ENCODE results near the gene ZNF428. TPM values are rescaled to one million over a fixed set of nuclear protein-coding genes. Genes with fewer than 3 reads are reported as not detected.

Gene ZNF428
- total RNA-seq, result 100 to 1,000 TPM in 1 of 2 donors, 10 to 100 TPM in 1; 51.7 to 108 TPM

GRCh38 chr19:43619262-43620060 is at the start of gene ZNF428:
Gene ZNF428 (minus strand): TSS chr19:43619629. CDS start chr19:43614304, 5,325 bp downstream.
- under 1% methylated on average over 64 of the region's 81 CpGs for WGBS
- H3K36me3 ChIP-seq, result no peaks in the 10 kb centered on the region
- peak within 1 kb of the TSS; percentile 91 for H3K27ac ChIP-seq
- H3K27me3 ChIP-seq (replicated peaks; ENCODE audit: insufficient read depth), result no peaks in the 10 kb centered on the region
- DNase-seq (ENCODE audit: low spot score), result peak; percentile 83
- H3K4me3 ChIP-seq, result peak within 1 kb of the TSS; percentile 68 to 73
- no peaks in the 10 kb centered on the region for H3K9me3 ChIP-seq
- H3K4me1 ChIP-seq (replicated peaks), result no peaks in the 10 kb centered on the region
- intact Hi-C loops (cut with DNase I), result no loop called here
- TF ChIP-seq POLR2AphosphoS5 (IDR thresholded peaks at IDR 0.05), result peak; percentile 65
- TF ChIP-seq POLR2A (IDR thresholded peaks at IDR 0.05), result peak; percentile 65
- TF ChIP-seq CTCF (IDR thresholded peaks at IDR 0.05), result peak in 1 of 4 experiments; percentile 18

GRCh38 chr19:43668406-43669109 is 49.1 kb upstream of the ZNF428 start:
- Histone ChIP-seq H3K27me3 (replicated peaks; ENCODE audit: insufficient read depth) (no peaks in the 10 kb centered on the region), H3K9me3 (no peaks in the 10 kb centered on the region), H3K27ac (peak overlapping the region; percentile 87 to 92), H3K4me1 (replicated peaks) (peaks cover 5% of the 10 kb centered on the region), H3K4me3 (peak overlapping the region; percentile 43 to 47), H3K36me3 (no peaks in the 10 kb centered on the region)
- TF ChIP-seq CTCF (IDR thresholded peaks at IDR 0.05) (no peak), POLR2AphosphoS5 (IDR thresholded peaks at IDR 0.05) (peak; percentile 81), POLR2A (IDR thresholded peaks at IDR 0.05) (peak; percentile 92)
- intact Hi-C loops (cut with DNase I), result no loop called here
- DNase-seq (ENCODE audit: low spot score), result peak; percentile 97
- WGBS, result 1% methylated on average over 44 of the region's 44 CpGs

- 10% methylated on average over 29 of the region's 29 CpGs for WGBS
- intact Hi-C loops (cut with DNase I), result no loop called here
- Histone ChIP-seq H3K4me3 (peak overlapping the region; percentile 43 to 47), H3K4me1 (replicated peaks) (peaks cover 5% of the 10 kb centered on the region), H3K36me3 (no peaks in the 10 kb centered on the region), H3K27me3 (replicated peaks; ENCODE audit: insufficient read depth) (no peaks in the 10 kb centered on the region), H3K27ac (peak overlapping the region; percentile 87 to 92), H3K9me3 (no peaks in the 10 kb centered on the region)
- TF ChIP-seq CTCF (IDR thresholded peaks at IDR 0.05) (no peak), POLR2A (IDR thresholded peaks at IDR 0.05) (no peak), POLR2AphosphoS5 (IDR thresholded peaks at IDR 0.05) (no peak)
- no peak for DNase-seq (ENCODE audit: low spot score)
These were observed 48.5 kb upstream of the ZNF428 start for GRCh38 chr19:43667876-43668405.

- no peak for DNase-seq (ENCODE audit: low spot score)
- Histone ChIP-seq H3K27me3 (replicated peaks; ENCODE audit: insufficient read depth) (no peaks in the 10 kb centered on the region), H3K36me3 (no peaks in the 10 kb centered on the region), H3K4me1 (replicated peaks) (peaks cover 5% of the 10 kb centered on the region), H3K4me3 (peak overlapping the region; percentile 43 to 47), H3K9me3 (no peaks in the 10 kb centered on the region), H3K27ac (peak overlapping the region; percentile 87 to 92)
- intact Hi-C loops (cut with DNase I), result no loop called here
- no peak for TF ChIP-seq CTCF (IDR thresholded peaks at IDR 0.05)
- TF ChIP-seq POLR2A (IDR thresholded peaks at IDR 0.05), result no peak
- TF ChIP-seq POLR2AphosphoS5 (IDR thresholded peaks at IDR 0.05), result no peak
- WGBS, result 60% methylated on average over 26 of the region's 26 CpGs
These were observed 47.9 kb upstream of the ZNF428 start for GRCh38 chr19:43667126-43667875.

All from prostate gland (tissue), 2 donors.